H1 (cell line): ENCODE results near the gene LRRC40. TPM values are rescaled to one million over a fixed set of nuclear protein-coding genes. Genes with fewer than 3 reads are reported as not detected.

Experiments
- CTCF ChIA-PET: fragments of 300-600 bp; sonication (Branson Sonifier 250); formaldehyde crosslinking; loops from one replicate; lab custom pipeline; 2021; ENCODE audit not compliant: partially characterized antibody; lab: Charles Lee
- POLR2A ChIA-PET: fragments of 300-600 bp; sonication (Branson Sonifier 250); formaldehyde crosslinking; loops from one replicate; lab custom pipeline; 2021; ENCODE audit warnings: inconsistent platforms; ENCODE audit not compliant: partially characterized antibody; lab: Charles Lee
- DNase-seq, 2 experiments: peaks; one replicate each; pipeline versions ENCODE4 v3.0.0 to v3.0.0-alpha.2; 2010 to 2022; ENCODE audit warnings: low spot score in 2 of 2, low read depth in 1 of 2, mixed read lengths in 1 of 2
- FAIRE-seq: peaks from 2 replicates; lab custom pipeline; 2011; peaks lifted over from hg19 to GRCh38; lab: Jason Lieb, UNC
- H2AFZ ChIP-seq: 2 replicates; pipeline ENCODE4 v1.8.1; 2012; ENCODE audit warnings: low read length, inconsistent platforms
- H2AK5ac ChIP-seq: 2 replicates; pipeline ENCODE4 v1.6.1; 2013; ENCODE audit warnings: low read depth, low read length
- H2BK120ac ChIP-seq: replicated peaks from 2 replicates; pipeline ENCODE3; 2013; ENCODE audit warnings: low read depth, low read length, inconsistent platforms
- H2BK12ac ChIP-seq: 2 replicates; pipeline ENCODE4 v1.6.1; 2013; ENCODE audit warnings: low read depth, low read length
- H2BK15ac ChIP-seq: 2 replicates; pipeline ENCODE4 v1.6.1; 2013; ENCODE audit warnings: low read length
- H2BK20ac ChIP-seq: 2 replicates; pipeline ENCODE4 v1.6.1; 2013; ENCODE audit warnings: low read length
- H2BK5ac ChIP-seq: 2 replicates; pipeline ENCODE4 v1.6.1; 2013; ENCODE audit warnings: low read depth, low read length
- H3K14ac ChIP-seq: 2 replicates; pipeline ENCODE4 v1.6.1; 2013; ENCODE audit warnings: inconsistent platforms; ENCODE audit not compliant: insufficient read length
- H3K18ac ChIP-seq: 2 replicates; pipeline ENCODE4 v1.6.1; 2013; ENCODE audit warnings: low read length; ENCODE audit errors: extremely low read depth
- H3K23ac ChIP-seq: 2 replicates; pipeline ENCODE4 v1.6.1; 2013; ENCODE audit warnings: inconsistent platforms; ENCODE audit not compliant: insufficient read length
- H3K23me2 ChIP-seq: 2 replicates; pipeline ENCODE4 v1.6.1; 2013; ENCODE audit warnings: low read depth, low read length
- H3K27ac ChIP-seq: 2 replicates; pipeline ENCODE4 v1.6.1; 2011; ENCODE audit warnings: low read depth, low read length, inconsistent platforms
- H3K27me3 ChIP-seq, 4 experiments: replicated peaks in 1 of 4; 1 replicate in 1 of 4; 2 replicates in 3 of 4; pipeline versions ENCODE4 v1.6.1 to v1.8.1; 2011 to 2013; ENCODE audit warnings: low read length in 3 of 4, mild to moderate bottlenecking in 3 of 4, inconsistent platforms in 2 of 4, mixed read lengths in 2 of 4, moderate library complexity in 1 of 4; ENCODE audit not compliant: control insufficient read depth in 3 of 4, insufficient read depth in 3 of 4; ENCODE audit errors: extremely low read depth in 1 of 4
- H3K36me3 ChIP-seq, 4 experiments: 2 replicates each; pipeline versions ENCODE4 v1.6.1 to v1.8.1; 2011 to 2013; ENCODE audit warnings: mild to moderate bottlenecking in 4 of 4, low read length in 3 of 4, moderate library complexity in 2 of 4, control low read depth in 1 of 4, inconsistent platforms in 1 of 4; ENCODE audit not compliant: insufficient read depth in 4 of 4, control insufficient read depth in 2 of 4
- H3K4ac ChIP-seq: replicated peaks from 2 replicates; pipeline ENCODE3; 2013; ENCODE audit warnings: low read length, low read depth, mixed read lengths, inconsistent platforms; ENCODE audit not compliant: insufficient read length
- H3K4me1 ChIP-seq, 4 experiments: replicated peaks in 1 of 4; 1 replicate in 1 of 4; 2 replicates in 3 of 4; pipeline versions ENCODE4 v1.6.1 to v1.8.1; 2011 to 2013; ENCODE audit warnings: low read length in 3 of 4, inconsistent platforms in 2 of 4, mixed read lengths in 1 of 4; ENCODE audit not compliant: insufficient read depth in 4 of 4, control insufficient read depth in 3 of 4
- H3K4me2 ChIP-seq, 2 experiments: 2 replicates each; pipeline versions ENCODE4 v1.6.1 to v1.8.1; 2011 to 2013; ENCODE audit warnings: low read depth in 2 of 2, low read length in 2 of 2, control low read depth in 1 of 2, inconsistent platforms in 1 of 2, mild to moderate bottlenecking in 1 of 2; ENCODE audit not compliant: insufficient read depth in 1 of 2
- H3K4me3 ChIP-seq, 4 experiments: fragments of 200-600, 300-600 bp in 1 of 4; sonication (generic), shearing (Covaris generic), sonication (Bioruptor Twin) in 1 of 4; 2 replicates each; pipeline versions ENCODE4 v1.5.1 to v1.8.1; 2011 to 2016; ENCODE audit warnings: low read length in 4 of 4, low read depth in 3 of 4, control low read depth in 2 of 4, inconsistent platforms in 2 of 4, mild to moderate bottlenecking in 2 of 4, mixed read lengths in 1 of 4, moderate library complexity in 1 of 4; ENCODE audit not compliant: insufficient read depth in 2 of 4; ENCODE audit errors: extremely low read depth in 1 of 4
- H3K56ac ChIP-seq: replicated peaks from 2 replicates; pipeline ENCODE3; 2013; ENCODE audit warnings: low read depth, mild to moderate bottlenecking, mixed read lengths, low read length, inconsistent platforms; ENCODE audit not compliant: insufficient read length
- H3K79me1 ChIP-seq: 2 replicates; pipeline ENCODE4 v1.6.1; 2013; ENCODE audit warnings: low read depth, low read length, control low read depth
- H3K79me2 ChIP-seq, 2 experiments: 2 replicates each; pipeline versions ENCODE4 v1.6.1 to v1.8.1; 2012 to 2013; ENCODE audit warnings: low read length in 2 of 2, mild to moderate bottlenecking in 2 of 2, inconsistent platforms in 1 of 2; ENCODE audit not compliant: insufficient read depth in 2 of 2, control insufficient read depth in 1 of 2
- H3K9ac ChIP-seq, 4 experiments: replicated peaks in 1 of 4; 1 replicate in 1 of 4; 2 replicates in 3 of 4; pipeline versions ENCODE4 v1.6.1 to v1.8.1; 2011 to 2013; ENCODE audit warnings: low read depth in 3 of 4, low read length in 3 of 4, control low read depth in 2 of 4, mild to moderate bottlenecking in 2 of 4, moderate library complexity in 2 of 4, inconsistent platforms in 1 of 4; ENCODE audit errors: extremely low read depth in 1 of 4
- H3K9me3 ChIP-seq, 2 experiments: 2 replicates each; pipeline versions ENCODE4 v1.6.1 to v1.8.1; 2012 to 2013; ENCODE audit warnings: mild to moderate bottlenecking in 2 of 2, moderate library complexity in 2 of 2, control low read depth in 1 of 2, inconsistent platforms in 1 of 2, low read depth in 1 of 2, low read length in 1 of 2, mixed read lengths in 1 of 2; ENCODE audit not compliant: insufficient read depth in 2 of 2
- H4K20me1 ChIP-seq, 2 experiments: replicated peaks in 1 of 2; 2 replicates each; pipeline versions ENCODE3 to v1.8.1; 2011 to 2013; ENCODE audit warnings: inconsistent platforms in 2 of 2, low read length in 2 of 2, mild to moderate bottlenecking in 1 of 2; ENCODE audit not compliant: insufficient read depth in 2 of 2, control insufficient read depth in 1 of 2
- H4K5ac ChIP-seq: 2 replicates; pipeline ENCODE4 v1.6.1; 2013; ENCODE audit warnings: low read length, low read depth, mixed read lengths, inconsistent platforms; ENCODE audit not compliant: insufficient read length
- H4K8ac ChIP-seq: 2 replicates; pipeline ENCODE4 v1.8.0; 2013; ENCODE audit warnings: mild to moderate bottlenecking, moderate library complexity, low read length, inconsistent platforms; ENCODE audit not compliant: insufficient read depth; ENCODE audit errors: extremely low read depth
- H4K91ac ChIP-seq: replicated peaks from 2 replicates; pipeline ENCODE3; 2013; ENCODE audit warnings: low read length, mixed read lengths, inconsistent platforms; ENCODE audit not compliant: insufficient read length
- GABPA ChIP-seq: IDR thresholded peaks from 2 replicates; pipeline ENCODE4 v1.6.1; 2011; ENCODE audit warnings: mild to moderate bottlenecking, low read length, moderate library complexity, borderline replicate concordance; ENCODE audit not compliant: insufficient read depth
- MAFK ChIP-seq: IDR thresholded peaks from 2 replicates; pipeline ENCODE4 v1.6.1; 2012; ENCODE audit warnings: low read depth, mild to moderate bottlenecking, improper control_type of control experiment, low read length
- RXRA ChIP-seq: IDR thresholded peaks from 2 replicates; pipeline ENCODE4 v1.6.1; 2011; ENCODE audit warnings: low read depth, mild to moderate bottlenecking, low read length, moderate library complexity; ENCODE audit not compliant: insufficient read depth
- SIRT6 ChIP-seq: IDR thresholded peaks from one replicate; pipeline ENCODE4 v1.7.1; 2012; ENCODE audit warnings: low read length, inconsistent platforms
- polyA plus RNA-seq, 7 experiments: library from polyadenylated mRNA; depleted of rRNA in 3 of 7; stranded (reverse) in 5 of 7; unstranded in 2 of 7; fragments of >200 nt in 5 of 7; fragments of 200-250 nt in 2 of 7; gene quantifications; 1 replicate in 5 of 7; 2 replicates in 1 of 7; 4 replicates in 1 of 7; pipeline versions ENCODE4 v1.2.1 to v1.2.3, GENCODE V29; 2011 to 2013; ENCODE audit warnings: missing spikeins in 2 of 7, mixed read lengths in 2 of 7
- total RNA-seq: library from RNA; stranded (reverse); fragmentation: NEBNext Ultra II Directional; extraction: Animal tissue kit (Norgen Biotek cat#: 25700); gene quantifications from 2 replicates; pipeline ENCODE4 v1.2.1, GENCODE V29; 2021

The LRRC40 gene
- total and polyA plus RNA-seq, 2 of the 8 experiments (the other 6 are each of a cell fraction or from before 2014, with no cell fraction given), result 13.4 to 30.8 TPM

- H2BK20ac ChIP-seq, result no peak overlapping the region
- ChIA-PET CTCF (interaction anchor here (0.7 to 2.7 kb wide), 5 partner anchors 22 to 52 kb away, joined by 3 to 8 read pairs (median 4); no protein-coding TSS in a partner anchor), POLR2A (interaction anchor here (0.6 kb wide), 1 partner anchor 238 kb away, joined by 3 read pairs; no protein-coding TSS in a partner anchor)
- no peak overlapping the region for H4K5ac ChIP-seq
- H4K8ac ChIP-seq, result no peak overlapping the region
- H3K14ac ChIP-seq, result no peak overlapping the region
- H2BK120ac ChIP-seq, result no peak overlapping the region
- no peak overlapping the region for H2BK12ac ChIP-seq
- no peaks in the 10 kb centered on the region for H3K4me1 ChIP-seq
- H3K27ac ChIP-seq, result no peak overlapping the region
- no peak overlapping the region for H2BK5ac ChIP-seq
- H2AK5ac ChIP-seq, result no peak overlapping the region
- no peak overlapping the region for H3K18ac ChIP-seq
- no peak overlapping the region for H2AFZ ChIP-seq
- no peaks in the 10 kb centered on the region for H3K9me3 ChIP-seq
- H4K20me1 ChIP-seq, result no peaks in the 10 kb centered on the region
- FAIRE-seq (no peak), DNase-seq (no peak)
- no peak overlapping the region for H3K4me3 ChIP-seq
- H4K91ac ChIP-seq, result no peak overlapping the region
- H3K23ac ChIP-seq, result no peak overlapping the region
- H3K79me2 ChIP-seq, result no peaks in the 10 kb centered on the region
- no peaks in the 10 kb centered on the region for H3K27me3 ChIP-seq
- no peak overlapping the region for H2BK15ac ChIP-seq
- H3K4me2 ChIP-seq, result no peak overlapping the region
- no peak overlapping the region for H3K9ac ChIP-seq
- H3K23me2 ChIP-seq, result no peaks in the 10 kb centered on the region
- no peaks in the 10 kb centered on the region for H3K79me1 ChIP-seq
- H3K36me3 ChIP-seq, result peaks cover 0 to 8% (median 0%) of the 10 kb centered on the region in 4 experiments; a peak in 1 of 8 replicates
- H3K56ac ChIP-seq, result no peak overlapping the region
- TF ChIP-seq RXRA (no peak), GABPA (no peak), MAFK (no peak), SIRT6 (no peak)
- H3K4ac ChIP-seq, result no peak overlapping the region
These were observed 37.1 kb downstream of the LRRC40 start for GRCh38 chr1:70168283-70168682.
